HG02571 (cell line): Measurements from ENCODE around the gene SHISA7.

Experiments used
- ATAC-seq: cut with Tn5 transposase; IDR thresholded peaks from one replicate; pipeline ENCODE4 v1.9.1; 2021; ENCODE audit warnings: mild to moderate bottlenecking, moderate library complexity; ENCODE audit not compliant: unreplicated experiment

SHISA7 gene

DNA sequence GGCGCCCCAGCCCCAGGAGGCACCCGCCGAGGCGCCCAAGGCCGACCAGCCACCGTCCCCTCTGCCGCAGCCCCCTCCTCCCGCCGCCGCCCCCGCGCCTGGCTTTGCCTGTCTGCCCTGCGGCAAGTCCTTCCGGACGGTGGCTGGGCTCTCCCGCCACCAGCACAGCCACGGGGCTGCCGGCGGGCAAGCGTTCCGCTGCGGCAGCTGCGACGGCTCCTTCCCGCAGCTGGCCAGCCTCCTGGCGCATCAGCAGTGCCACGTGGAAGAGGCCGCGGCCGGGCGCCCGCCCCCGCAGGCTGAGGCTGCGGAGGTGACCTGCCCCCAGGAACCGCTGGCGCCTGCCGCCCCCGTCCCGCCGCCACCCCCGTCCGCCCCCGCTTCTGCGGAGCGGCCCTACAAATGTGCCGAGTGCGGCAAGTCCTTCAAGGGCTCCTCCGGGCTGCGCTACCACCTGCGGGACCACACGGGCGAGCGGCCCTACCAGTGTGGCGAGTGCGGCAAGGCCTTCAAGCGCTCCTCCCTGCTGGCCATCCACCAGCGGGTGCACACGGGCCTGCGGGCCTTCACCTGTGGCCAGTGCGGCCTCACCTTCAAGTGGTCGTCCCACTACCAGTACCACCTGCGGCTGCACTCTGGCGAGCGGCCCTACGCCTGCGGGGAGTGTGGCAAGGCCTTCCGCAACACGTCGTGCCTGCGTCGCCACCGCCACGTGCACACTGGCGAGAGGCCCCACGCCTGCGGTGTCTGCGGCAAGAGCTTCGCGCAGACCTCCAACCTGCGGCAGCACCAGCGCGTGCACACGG lies 39.3 kb upstream of the SHISA7 start:
- no peak for ATAC-seq

DNA sequence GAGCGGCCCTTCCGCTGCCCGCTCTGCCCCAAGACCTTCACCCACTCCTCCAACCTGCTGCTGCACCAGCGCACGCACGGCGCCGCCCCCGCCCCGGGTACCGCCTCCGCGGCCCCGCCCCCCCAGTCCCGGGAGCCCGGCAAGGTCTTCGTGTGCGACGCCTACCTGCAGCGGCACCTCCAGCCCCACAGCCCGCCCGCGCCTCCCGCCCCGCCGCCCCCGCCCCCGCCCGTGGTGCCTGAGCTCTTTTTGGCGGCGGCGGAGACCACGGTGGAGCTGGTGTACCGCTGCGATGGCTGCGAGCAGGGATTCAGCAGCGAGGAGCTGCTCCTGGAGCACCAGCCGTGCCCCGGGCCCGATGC lies 38.7 kb upstream of the SHISA7 start:
- no peak for ATAC-seq

DNA sequence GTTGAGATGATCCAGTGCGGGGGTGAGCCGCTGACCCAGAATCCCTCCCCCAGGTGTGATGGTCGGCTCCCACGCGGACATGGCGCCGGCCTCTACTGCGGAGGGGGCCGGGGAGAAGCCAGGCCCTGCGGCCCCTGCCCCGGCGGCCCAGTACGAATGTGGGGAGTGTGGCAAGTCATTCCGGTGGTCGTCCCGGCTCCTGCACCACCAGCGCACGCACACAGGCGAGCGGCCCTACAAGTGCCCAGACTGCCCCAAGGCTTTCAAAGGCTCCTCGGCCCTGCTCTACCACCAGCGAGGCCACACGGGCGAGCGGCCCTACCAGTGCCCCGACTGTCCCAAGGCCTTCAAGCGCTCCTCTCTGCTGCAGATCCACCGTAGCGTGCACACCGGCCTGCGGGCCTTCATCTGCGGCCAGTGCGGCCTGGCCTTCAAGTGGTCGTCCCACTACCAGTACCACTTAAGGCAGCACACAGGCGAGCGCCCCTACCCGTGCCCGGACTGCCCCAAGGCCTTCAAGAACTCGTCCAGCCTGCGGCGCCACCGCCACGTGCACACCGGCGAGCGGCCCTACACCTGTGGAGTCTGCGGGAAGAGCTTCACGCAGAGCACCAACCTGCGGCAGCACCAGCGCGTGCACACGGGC lies 38.2 kb upstream of the SHISA7 start:
- ATAC-seq, result no peak

DNA sequence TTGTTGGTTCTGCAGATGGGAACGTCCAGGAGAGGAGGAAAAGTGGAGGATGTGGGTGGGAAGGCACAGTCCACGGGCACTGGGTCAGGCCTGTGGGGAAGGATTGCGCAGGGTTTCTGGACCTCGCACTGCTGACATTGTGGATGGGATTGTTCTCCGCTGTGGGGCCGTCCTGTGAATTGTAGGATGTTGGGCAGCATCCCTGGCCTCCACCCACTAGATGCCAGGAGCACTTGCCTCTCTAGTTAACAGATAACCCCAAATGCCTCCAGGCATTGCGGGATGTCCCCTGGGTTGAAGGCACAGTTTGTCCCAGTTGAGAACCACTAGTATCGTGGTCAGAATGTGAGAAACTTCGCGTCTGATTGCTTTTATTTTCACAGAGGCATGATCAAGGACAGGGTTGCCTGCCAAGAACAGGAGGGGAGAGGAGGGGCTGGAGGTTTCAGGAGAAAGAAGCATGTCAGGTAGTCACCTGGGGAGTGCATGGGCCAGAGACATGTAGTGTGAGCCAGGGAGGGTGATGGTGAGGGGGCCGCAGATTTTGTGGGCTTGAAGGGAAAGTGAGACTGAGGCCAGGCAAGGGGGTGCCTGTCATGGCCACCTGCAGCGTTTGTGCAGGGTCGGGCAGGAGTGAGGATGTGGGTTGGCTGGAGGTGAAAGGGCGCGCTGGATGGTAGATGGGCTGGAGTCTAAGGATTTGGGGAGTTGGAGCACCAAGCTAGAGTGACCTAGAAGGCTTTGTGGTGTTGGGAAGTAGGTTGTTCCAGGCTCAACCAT lies 36.5 kb upstream of the SHISA7 start:
- no peak for ATAC-seq

DNA sequence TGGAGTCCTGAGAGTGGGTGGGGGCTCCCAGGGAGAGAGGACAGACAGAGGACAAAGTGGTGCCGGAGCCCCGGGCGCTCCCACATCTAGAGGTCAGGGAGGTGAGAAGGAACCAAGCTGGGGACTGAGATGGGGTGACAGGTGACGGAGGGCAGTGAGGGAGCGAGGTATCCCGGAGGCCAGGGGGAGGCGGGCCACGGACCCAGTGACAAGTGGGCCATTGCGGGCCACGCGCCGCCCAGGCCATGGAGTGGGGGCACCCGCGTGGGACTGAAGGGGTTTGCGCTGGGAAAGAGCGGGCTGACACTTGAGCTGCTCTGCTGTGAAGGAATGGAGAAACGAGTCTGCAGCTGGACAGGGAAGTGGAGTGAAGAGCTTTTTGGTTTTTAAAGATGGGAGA lies 35.9 kb upstream of the SHISA7 start:
- ATAC-seq, result no peak

DNA sequence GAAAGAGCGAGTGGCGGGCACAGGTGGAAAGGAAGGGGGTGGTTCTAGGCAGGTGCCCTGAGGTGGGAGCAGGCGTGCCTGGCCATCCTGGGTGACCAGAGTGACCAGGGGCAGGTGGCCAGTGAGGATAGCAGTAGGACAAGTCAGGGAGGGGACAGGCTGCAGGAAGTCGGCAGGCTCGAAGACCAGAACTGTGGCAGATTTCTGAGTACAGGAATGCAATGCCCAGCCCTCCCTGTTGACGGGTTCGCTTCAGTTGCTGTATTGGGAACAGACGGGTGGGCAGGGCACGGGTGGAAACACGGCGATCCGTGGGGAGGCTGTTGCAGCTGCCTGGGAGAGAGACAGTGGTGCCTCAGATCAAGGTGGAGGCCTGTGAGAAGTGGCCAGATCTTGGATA lies 35.3 kb upstream of the SHISA7 start:
- no peak for ATAC-seq

DNA sequence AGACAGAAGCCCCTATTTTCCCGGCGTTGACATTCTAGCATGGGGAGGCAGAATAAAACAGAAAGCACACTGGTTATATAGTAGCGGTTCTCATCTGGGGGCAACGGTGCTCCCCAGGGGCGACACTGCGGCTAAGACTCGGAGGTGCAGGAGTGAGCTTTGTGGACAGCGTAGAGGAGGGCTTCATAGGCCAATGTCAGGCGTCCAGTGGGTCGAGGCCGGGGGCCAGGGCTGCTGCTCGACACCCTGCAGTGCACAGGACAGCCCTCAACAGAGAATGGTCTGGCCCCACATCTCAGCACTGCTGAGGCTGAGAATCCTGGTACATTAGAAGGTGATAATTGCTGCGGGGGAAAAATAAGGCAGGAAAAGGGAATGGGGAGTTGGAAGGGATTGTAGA lies 34.8 kb upstream of the SHISA7 start:
- ATAC-seq, result no peak

DNA sequence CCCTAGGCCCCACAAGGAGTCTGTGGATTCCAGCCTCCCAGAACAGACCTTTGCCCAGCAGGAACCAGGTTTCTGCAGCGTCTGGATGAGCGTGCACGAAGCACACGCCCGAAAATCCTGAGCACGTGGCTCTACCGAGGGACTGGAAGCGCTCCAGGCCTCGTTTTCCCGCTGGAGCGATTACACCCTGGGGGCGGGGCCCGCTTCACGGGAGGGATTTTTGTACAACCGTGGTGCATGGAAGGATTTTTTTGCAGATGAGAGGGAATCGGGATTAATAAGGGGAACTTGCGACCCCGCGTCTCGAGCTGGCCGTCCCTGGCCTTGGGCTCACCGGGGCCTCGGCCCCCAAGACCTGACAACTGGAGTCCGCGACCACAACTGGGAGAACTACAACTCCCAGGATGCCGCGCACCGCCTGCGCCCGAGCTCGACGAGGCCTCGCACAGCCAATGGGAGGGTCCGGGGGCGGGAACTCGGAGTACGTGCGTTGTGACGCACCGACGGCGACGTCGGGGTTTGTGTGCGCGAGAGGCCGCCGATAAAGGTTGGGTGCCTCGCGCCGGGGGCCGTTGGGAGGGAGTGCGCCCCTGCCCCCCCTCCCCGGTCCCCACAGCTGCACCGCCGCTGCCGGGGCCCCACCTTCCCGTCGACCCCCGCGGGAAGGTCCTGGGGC lies 33.1 kb upstream of the SHISA7 start, which contains the start of gene ZNF628:
TSS of gene ZNF628 (plus strand) at position 518 of the 676 bp plus-strand sequence. CDS start 3,294 bp downstream, outside the sequence.
- peak; percentile 80 for ATAC-seq

DNA sequence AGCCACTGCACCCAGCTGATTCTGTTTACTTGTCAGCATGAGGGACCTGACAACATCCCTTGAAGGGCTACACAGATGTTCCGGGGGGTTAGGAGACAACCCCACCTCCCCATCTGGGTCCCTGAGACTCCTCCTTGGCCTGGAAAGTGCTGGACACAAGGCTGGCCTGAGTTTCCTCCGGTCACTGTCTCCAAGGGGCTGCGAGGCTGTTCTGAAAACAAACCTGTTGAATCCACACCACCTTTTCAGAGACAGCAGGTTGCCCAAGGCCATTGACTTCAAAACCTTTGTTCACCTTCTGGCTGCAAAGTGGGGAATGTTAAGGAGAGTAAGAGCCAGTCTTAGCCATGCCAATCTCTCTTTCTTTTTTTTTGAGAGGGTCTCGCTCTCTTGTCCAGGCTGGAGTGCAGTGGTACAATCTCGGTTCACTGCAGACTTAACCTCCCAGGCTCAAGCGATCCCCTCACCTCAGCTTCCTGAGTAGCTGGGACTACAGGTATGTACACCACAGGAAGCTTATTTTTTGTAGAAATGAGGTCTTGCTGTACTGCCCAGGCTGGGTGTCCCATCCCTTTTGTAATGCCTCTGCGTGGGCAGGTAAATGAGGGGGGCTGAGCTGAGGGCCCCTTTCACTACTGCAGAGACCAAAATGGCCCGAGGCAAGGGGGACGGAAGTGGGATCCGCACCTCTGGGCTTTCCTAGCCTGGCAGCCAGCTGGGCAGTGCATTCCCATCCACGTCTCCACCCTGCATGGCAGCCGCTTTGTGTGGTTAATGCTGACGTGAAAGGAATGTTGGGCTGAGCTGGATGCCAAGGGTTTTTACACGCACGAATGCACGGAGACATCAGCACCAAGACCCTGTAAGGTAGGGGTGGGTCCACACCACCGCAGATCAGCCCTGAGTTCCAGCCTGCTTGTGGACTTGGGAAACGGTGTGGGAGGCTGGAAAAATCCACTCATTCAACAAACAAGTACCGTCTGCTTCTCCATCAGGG lies 31.5 kb upstream of the SHISA7 start:
- ATAC-seq, result no peak

DNA sequence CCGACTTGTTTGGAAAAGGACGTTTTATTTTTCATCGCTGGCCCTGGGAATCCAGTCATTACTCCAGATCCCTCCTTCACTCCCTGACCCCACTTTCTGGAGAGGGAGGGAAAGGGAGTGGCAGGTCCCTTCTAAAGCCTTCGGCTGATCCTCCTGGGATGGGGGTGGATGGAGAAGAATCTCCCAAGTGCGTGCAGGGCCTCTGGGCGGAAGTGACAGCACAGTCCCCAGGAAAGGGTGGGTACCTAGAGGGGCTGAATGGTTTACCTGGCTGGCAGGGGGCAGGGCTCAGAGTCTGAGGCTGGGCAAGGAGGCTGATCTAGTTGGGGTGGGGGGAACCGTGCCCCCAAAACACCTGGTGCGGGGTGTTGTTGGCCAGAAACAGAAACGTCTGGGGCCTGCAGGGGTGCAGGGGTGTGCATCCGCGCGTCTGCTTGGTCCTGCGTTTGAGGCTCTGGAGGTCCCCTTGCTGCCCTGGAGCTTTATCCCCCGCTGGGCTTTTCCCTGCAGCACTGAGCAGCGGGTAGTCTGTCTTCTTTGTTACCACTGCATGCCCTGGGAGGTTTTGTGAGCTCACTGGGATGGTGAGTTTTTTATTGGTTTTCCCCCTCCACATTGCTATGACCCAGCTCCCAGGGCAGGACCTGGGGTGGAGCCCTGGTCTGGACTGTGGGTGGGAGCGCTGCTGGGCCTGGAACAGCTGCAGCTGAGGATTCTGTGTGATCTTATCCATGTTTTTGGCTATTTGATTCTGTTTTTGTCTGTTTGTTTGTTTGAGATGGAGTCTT lies 30.3 kb upstream of the SHISA7 start:
- ATAC-seq, result no peak

DNA sequence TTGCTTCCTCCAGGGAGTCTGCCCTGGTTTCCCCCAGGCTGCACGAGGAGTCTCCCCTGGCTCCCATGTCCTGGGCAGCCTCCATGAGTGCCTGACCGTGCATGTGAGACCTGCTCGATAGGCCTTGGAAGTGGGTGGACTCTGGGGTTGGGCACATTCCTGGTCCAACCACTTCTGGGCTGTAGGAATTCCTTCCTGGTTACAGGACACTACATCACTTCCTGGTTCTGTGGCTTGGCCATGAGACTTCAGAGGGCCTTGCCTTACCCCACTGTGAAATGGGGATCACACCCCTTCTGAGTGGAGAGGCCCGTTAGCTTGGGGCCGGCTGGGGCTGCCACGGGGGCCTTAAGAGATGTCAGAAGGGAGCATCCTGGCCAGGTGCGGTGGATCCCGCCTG lies 29.4 kb upstream of the SHISA7 start:
- no peak for ATAC-seq

DNA sequence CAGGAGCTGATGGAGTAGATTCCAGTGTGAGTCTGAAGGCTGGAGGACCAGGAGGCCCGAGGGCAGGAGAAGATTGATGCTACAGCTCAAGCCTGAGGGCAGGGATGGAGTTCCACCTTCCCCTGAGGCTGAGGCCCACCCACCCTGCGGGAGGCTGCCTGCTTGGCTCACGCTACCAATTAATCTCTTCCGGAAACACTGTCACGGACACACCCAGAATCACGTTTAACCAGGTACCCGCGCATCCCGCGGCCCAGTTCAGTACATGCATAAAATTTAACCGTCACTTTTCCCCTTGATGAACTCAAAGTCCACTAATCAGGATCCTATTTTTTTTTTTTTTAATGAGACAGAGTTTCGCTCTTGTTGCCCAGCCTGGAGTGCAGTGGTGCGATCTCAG lies 28.2 kb upstream of the SHISA7 start:
- ATAC-seq, result no peak

DNA sequence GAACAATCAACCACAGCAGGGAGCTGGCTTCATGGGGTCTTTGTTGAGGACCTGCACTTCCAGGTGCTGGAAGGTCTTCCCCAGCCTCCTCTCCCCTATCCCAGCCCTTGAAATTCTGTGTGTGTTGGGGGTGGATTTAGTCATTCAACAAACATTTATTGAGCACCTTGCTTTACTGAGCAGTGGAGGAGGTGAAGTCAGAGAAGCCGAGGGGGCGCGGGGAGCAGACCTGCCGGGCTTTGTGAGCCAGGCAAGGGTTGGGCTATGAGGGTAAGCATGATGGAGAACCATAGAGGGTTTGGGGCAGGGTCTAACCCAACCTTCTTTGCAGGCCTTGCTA lies 24.9 kb upstream of the SHISA7 start:
- ATAC-seq, result no peak

DNA sequence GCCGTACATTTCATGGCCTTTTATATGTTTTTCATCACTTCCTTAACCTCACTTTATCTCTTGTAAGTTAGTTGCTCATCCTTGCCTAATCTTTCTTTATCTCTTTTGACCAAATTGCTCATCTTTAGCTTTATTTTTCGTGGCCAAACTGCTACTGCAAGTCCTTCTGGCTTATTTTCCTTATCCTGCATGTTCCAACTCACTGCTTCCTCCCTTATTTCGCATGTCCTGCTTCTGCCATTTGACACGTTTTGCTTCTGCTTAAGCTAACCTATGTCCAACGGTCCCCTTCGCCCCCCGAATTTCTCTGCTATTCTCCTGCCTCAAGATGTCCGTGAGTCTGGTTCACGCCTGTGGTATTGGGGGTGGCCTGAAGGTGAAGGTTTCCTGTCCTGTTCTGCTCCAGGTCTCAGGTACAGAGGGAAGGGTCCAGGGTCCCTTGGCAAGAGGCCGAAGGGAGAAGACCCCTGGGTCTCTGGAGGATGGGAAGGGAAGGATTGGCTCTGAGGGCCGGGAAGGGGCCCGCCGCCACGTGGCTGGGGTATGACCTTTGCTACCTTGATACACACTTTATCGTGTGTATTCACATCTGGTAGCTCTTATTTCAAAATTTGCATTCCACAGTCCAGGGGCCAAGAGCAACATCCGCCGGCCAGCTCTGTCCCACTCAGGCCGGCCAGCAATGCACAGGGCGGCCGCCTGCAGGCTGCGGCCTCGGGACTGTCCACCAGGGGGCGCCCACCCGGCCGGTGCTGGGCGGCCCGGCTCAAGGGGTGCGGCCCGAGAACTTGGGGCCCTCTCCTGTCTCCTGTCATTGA lies 24.3 kb upstream of the SHISA7 start:
- no peak for ATAC-seq

DNA sequence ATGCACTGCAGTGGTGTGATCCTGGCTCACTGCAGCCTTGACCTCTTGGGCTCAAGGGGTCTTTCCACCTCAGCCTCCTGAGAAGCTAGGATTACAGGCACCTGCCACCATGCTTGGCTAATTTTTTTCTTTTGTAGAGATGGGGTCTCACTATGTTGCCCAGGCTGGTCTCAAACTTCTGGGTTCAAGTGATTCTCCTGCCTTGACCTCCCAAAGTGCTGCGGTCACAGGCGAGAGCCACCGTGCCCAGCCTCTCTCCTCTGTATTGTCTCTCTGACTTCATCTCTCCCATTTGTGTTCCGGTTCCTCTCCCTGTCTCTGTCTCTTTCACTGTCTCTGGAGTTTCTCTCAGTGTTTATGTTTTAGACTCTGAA lies 23.1 kb upstream of the SHISA7 start:
- no peak for ATAC-seq

DNA sequence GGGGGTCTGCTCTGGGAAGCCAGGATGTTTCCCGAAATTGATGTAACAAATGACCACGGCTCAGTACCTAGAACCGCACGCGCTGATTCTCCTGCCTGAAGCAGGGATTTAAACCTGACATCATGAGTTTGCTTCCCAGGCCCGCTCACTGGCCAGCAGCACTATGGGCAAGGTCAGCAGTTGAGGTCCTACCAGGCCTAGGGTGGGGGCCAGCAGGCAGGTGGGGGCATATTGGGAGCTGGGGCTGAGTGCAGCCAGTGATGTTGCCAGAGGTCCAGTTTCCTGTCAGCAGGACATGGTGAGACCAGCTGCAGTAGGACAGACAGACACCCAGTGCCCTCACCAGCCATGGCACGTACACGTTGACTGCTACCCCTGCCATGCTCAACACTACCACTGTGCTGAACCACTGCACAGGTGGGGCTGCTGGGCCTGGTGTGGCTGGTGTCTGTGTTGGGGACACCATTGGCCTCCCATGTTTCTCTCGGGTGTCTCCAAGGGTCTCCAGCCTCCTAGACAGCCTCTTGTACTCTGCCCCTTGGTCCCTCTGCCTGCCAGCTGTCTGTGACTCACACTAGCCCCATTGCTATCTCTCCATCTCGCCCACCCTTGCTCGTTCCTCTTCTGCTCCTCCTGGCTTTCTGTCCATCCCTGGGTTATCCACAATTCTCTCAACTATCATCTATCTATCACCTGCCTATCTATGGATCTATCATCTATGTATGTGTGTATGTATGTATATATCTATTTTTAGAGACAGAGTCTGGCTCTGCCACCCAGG lies 22.6 kb upstream of the SHISA7 start:
- ATAC-seq, result no peak

DNA sequence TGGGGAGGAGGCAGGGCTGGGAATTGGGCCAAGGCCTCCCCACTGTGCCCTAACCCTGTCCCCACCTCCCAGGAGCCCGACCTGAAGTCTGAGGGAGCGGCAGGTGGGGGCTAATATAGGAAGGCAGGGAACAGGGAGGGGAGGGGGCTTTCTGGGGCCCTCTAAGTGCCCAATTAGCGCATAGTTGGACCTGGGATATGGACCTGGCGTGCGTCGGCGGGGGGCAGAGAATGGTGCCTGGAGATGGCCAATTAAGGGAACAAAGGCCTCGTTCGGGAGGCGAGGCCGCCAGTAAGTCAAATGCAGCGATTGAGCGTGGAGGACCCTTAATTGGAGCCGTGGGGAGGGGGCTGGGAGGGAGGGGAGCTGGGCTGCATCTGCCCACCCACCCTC lies 21.6 kb upstream of the SHISA7 start, which contains the start of gene C19orf85:
TSS of gene C19orf85 (minus strand) at position 90 of the 393 bp plus-strand sequence. CDS start 197 bp downstream, outside the sequence.
- no peak for ATAC-seq
